Effector memory CD8-positive, alpha-beta T cell (primary cell): ENCODE data around the gene GATA5.

Experiments
- ATAC-seq: fragments of 150-1000 bp; cut with Tn5 transposase; replicated peaks from 2 replicates; pipeline ENCODE4 v1.10.0; 2021; ENCODE audit warnings: mild to moderate bottlenecking, moderate library complexity
- DNase-seq, 3 experiments: peaks; one replicate each; pipeline ENCODE4 v3.0.0; 2021
- H3K27ac Mint-ChIP-seq, 2 donors: one replicate each; pipeline ENCODE4 v1.8.0; 2022; ENCODE audit warnings: mild to moderate bottlenecking in 2 of 2, mixed read lengths in 2 of 2, moderate library complexity in 2 of 2
- H3K27me3 Mint-ChIP-seq, 2 donors: one replicate each; pipeline ENCODE4 v1.8.0; 2022; ENCODE audit warnings: mixed read lengths in 2 of 2
- H3K36me3 Mint-ChIP-seq: one replicate; pipeline ENCODE4 v1.8.0; 2022; ENCODE audit warnings: mild to moderate bottlenecking, moderate library complexity, mixed read lengths; ENCODE audit not compliant: insufficient read depth
- H3K4me1 Mint-ChIP-seq, 2 donors: one replicate each; pipeline ENCODE4 v1.8.0; 2022; ENCODE audit warnings: low read depth in 2 of 2, mixed read lengths in 2 of 2
- H3K4me3 Mint-ChIP-seq, 2 donors: one replicate each; pipeline ENCODE4 v1.8.0; 2022; ENCODE audit warnings: mild to moderate bottlenecking in 2 of 2, mixed read lengths in 2 of 2, moderate library complexity in 2 of 2
- H3K9me3 Mint-ChIP-seq, 2 donors: one replicate each; pipeline ENCODE4 v1.8.0; 2022; ENCODE audit warnings: mixed read lengths in 2 of 2

The GATA5 gene

GRCh38 chr20:62511915-62512610, 36.3 kb upstream of the GATA5 start:
- ATAC-seq (no peak), DNase-seq (no peak)
- Mint-ChIP-seq H3K36me3 (no peaks in the 10 kb centered on the region), H3K4me1 (peaks cover 0 to 2% of the 10 kb centered on the region in 2 donors), H3K27me3 (peaks cover 21 to 43% of the 10 kb centered on the region in 2 donors), H3K9me3 (no peaks in the 10 kb centered on the region), H3K27ac (peak overlapping the region in 1 of 2 donors; percentile 19), H3K4me3 (no peak overlapping the region)

- Mint-ChIP-seq H3K4me1 (peaks cover 0 to 2% of the 10 kb centered on the region in 2 donors), H3K27ac (peak overlapping the region in 1 of 2 donors; percentile 19), H3K9me3 (no peaks in the 10 kb centered on the region), H3K4me3 (no peak overlapping the region), H3K27me3 (peaks cover 14 to 37% of the 10 kb centered on the region in 2 donors), H3K36me3 (no peaks in the 10 kb centered on the region)
- DNase-seq (no peak), ATAC-seq (no peak)
These were observed 35.6 kb upstream of the GATA5 start for GRCh38 chr20:62511300-62511914.

GRCh38 chr20:62508641-62509051, 32.9 kb upstream of the GATA5 start:
- no peaks in the 10 kb centered on the region for H3K36me3 Mint-ChIP-seq
- DNase-seq = no peak
- peaks cover 0 to 2% of the 10 kb centered on the region in 2 donors for H3K9me3 Mint-ChIP-seq
- H3K4me3 Mint-ChIP-seq = no peak overlapping the region
- no peak overlapping the region for H3K27ac Mint-ChIP-seq
- peaks cover 0 to 2% of the 10 kb centered on the region in 2 donors for H3K4me1 Mint-ChIP-seq
- ATAC-seq = no peak
- H3K27me3 Mint-ChIP-seq = peaks cover 1 to 12% of the 10 kb centered on the region in 2 donors

- H3K4me1 Mint-ChIP-seq = no peaks in the 10 kb centered on the region
- H3K27ac Mint-ChIP-seq = no peak overlapping the region
- H3K27me3 Mint-ChIP-seq = peaks cover 0 to 7% of the 10 kb centered on the region in 2 donors
- H3K36me3 Mint-ChIP-seq = no peaks in the 10 kb centered on the region
- no peak for DNase-seq
- no peak for ATAC-seq
- H3K4me3 Mint-ChIP-seq = no peak overlapping the region
- H3K9me3 Mint-ChIP-seq = peaks cover 0 to 2% of the 10 kb centered on the region in 2 donors
These were observed 32.3 kb upstream of the GATA5 start for GRCh38 chr20:62507991-62508640.

- Mint-ChIP-seq H3K4me3 (no peak overlapping the region), H3K27ac (no peak overlapping the region), H3K27me3 (no peaks in the 10 kb centered on the region), H3K36me3 (no peaks in the 10 kb centered on the region), H3K9me3 (peaks cover 0 to 2% of the 10 kb centered on the region in 2 donors), H3K4me1 (peaks cover 0 to 3% of the 10 kb centered on the region in 2 donors)
- no peak for ATAC-seq
- DNase-seq = no peak
These were observed 31.5 kb upstream of the GATA5 start for GRCh38 chr20:62507323-62507722.

DNA sequence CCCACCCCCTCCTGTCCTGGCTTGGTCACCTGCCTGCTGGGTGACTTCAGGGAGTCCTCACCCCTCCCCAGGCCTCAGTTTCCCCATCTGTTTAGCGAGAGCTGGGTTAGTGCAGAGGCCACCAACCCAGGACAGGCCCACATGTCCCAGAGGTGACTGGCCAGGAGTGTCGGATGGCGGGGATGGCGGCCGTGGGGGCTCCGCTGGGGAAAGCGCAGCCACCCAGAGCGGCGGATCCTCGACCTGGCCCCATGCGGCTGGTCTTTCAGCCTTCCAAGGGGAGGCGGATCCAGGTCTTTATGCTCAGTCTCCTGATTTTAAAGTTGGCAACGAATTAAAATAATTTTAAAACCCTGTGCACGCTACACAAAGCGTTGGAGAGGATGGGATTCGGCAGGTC, 31.0 kb upstream of the GATA5 start:
- peaks cover 0 to 3% of the 10 kb centered on the region in 2 donors for H3K4me1 Mint-ChIP-seq
- no peak overlapping the region for H3K27ac Mint-ChIP-seq
- H3K9me3 Mint-ChIP-seq = peaks cover 0 to 2% of the 10 kb centered on the region in 2 donors
- H3K27me3 Mint-ChIP-seq = no peaks in the 10 kb centered on the region
- no peak overlapping the region for H3K4me3 Mint-ChIP-seq
- DNase-seq = no peak
- no peaks in the 10 kb centered on the region for H3K36me3 Mint-ChIP-seq
- no peak for ATAC-seq

DNA sequence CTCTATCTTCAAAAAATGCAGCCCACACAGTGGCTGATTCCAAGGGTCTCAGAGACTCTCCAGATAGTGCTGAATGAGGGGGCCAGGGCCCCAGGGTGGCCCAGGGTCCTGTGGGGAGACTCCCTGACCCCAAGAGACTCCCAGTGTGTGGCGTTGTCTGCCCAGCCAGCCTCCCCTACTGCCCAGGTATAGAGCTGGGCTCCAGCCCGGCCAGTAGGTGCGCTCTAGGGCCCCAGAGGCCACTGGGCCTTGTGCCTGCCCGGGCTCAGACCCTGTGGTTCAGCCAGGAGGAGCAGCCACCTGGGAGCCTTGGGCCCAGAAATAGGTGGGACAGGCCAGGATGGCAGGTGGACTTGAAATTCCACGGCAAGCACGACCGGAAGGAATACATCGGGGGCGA, 30.3 kb upstream of the GATA5 start:
- Mint-ChIP-seq H3K36me3 (no peaks in the 10 kb centered on the region), H3K4me3 (no peak overlapping the region), H3K27ac (no peak overlapping the region), H3K27me3 (no peaks in the 10 kb centered on the region), H3K4me1 (peaks cover 0 to 3% of the 10 kb centered on the region in 2 donors), H3K9me3 (peaks cover 0 to 2% of the 10 kb centered on the region in 2 donors)
- no peak for ATAC-seq
- no peak for DNase-seq

DNA sequence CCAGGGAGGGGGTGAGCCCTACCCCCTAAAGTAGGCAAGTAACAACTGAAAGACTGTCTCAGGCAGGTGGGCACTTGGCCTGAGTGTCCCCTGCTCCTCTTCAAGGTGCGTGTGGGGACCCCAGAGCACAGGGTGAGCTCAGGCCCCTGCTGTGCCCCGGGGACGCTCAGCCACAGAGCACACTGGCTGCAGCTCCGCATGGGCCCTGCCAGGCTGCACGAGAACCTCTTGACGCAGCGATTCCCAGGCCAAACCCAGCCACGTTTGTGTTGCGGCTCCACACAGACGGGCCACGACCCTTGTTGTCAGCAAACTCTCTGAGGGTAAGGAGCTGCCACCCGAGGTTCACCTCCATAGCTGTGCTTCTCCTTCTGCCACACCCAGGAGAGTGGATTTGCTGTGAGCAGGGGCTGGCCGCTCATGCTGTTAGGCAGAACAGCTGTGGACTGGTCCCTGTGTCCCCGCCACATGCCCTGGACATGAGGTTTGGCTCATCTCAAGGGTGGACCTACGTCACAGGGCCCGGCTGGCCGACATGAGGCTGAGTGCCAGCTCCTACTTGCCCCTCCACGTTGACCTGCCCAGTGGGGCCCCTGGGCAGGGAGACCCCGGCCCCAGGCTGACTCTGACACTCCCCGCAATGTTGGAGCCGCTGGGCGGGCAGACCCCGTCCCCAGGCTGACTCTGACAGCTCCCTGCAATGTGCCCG, 29.7 kb upstream of the GATA5 start:
- ATAC-seq (no peak), DNase-seq (no peak)
- peaks cover 0 to 2% of the 10 kb centered on the region in 2 donors for H3K9me3 Mint-ChIP-seq
- peaks cover 3 to 5% of the 10 kb centered on the region in 2 donors for H3K4me1 Mint-ChIP-seq
- H3K36me3 Mint-ChIP-seq = no peaks in the 10 kb centered on the region
- H3K4me3 Mint-ChIP-seq = no peak overlapping the region
- no peaks in the 10 kb centered on the region for H3K27me3 Mint-ChIP-seq
- H3K27ac Mint-ChIP-seq = no peak overlapping the region

DNA sequence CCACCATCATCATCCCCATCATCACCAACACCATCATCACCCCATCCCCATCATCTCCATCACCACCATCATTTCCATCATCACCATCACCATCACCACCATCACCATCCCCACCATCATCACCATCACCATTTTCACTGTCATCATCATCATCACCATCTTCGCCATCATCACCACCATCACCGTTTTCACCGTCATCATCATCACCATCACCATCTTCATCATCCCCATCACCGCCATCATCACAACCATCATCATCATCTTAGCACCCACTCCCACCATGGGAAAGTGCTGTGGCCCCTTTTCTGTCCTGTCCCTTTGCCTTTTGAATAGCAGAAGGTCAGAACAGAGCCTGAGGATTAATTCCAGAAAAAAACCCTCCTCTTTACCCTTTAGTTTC, 28.5 kb upstream of the GATA5 start:
- Mint-ChIP-seq H3K4me1 (peaks cover 6 to 8% of the 10 kb centered on the region in 2 donors), H3K27ac (no peak overlapping the region), H3K4me3 (no peak overlapping the region), H3K27me3 (no peaks in the 10 kb centered on the region), H3K36me3 (no peaks in the 10 kb centered on the region), H3K9me3 (peaks cover 0 to 2% of the 10 kb centered on the region in 2 donors)
- DNase-seq = no peak
- no peak for ATAC-seq

DNA sequence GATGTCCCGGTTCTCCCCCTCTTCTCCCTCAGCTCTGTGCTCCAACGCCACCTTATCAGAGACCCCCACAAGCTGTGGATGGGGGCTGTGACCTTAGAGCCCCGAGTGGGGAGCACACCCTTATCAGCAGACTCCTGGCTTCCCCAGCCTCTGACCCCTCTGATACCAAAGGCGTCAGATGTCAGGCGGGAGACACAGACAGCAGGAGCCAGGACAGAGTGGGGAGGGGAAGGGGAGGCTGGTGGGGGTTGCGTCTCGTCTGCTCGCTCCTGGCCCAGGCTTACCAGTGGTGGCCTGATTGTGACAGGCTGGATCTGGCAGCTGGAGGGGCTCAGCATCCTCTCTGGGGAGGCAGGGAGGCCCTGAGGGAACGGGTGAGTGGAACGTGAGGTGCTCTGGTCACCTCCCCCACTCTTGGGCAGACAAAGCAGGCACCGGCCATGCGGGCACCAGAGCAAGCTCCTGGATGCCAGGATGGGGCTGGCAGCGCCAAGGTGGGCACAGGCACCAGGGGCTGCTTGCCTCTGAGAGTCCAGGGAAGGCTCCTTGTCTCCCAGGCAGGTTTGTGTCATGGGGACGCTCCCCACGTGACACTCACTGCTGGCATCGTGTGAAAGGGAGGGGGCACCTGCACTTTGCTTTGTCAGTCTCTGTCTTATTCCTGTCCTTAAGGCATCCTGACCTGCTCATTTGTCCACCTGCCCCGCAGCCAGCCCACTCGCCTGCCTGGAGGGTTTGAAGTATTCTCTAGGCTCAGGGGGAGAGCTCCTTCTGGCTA, 27.8 kb upstream of the GATA5 start:
- ATAC-seq (no peak), DNase-seq (no peak)
- Mint-ChIP-seq H3K27me3 (no peaks in the 10 kb centered on the region), H3K4me1 (peaks cover 6 to 8% of the 10 kb centered on the region in 2 donors), H3K9me3 (peaks cover 0 to 2% of the 10 kb centered on the region in 2 donors), H3K36me3 (no peaks in the 10 kb centered on the region), H3K27ac (no peak overlapping the region), H3K4me3 (no peak overlapping the region)

- DNase-seq = no peak
- H3K4me3 Mint-ChIP-seq = no peak overlapping the region
- no peak overlapping the region for H3K27ac Mint-ChIP-seq
- no peaks in the 10 kb centered on the region for H3K27me3 Mint-ChIP-seq
- H3K36me3 Mint-ChIP-seq = no peaks in the 10 kb centered on the region
- no peak for ATAC-seq
- H3K4me1 Mint-ChIP-seq = peaks cover 6 to 8% of the 10 kb centered on the region in 2 donors
- peaks cover 0 to 2% of the 10 kb centered on the region in 2 donors for H3K9me3 Mint-ChIP-seq
These were observed 26.8 kb upstream of the GATA5 start for GRCh38 chr20:62502496-62503095.

GRCh38 chr20:62501801-62502495, 26.2 kb upstream of the GATA5 start:
- H3K9me3 Mint-ChIP-seq = peaks cover 0 to 2% of the 10 kb centered on the region in 2 donors
- H3K27ac Mint-ChIP-seq = peak overlapping the region in 1 of 2 donors; percentile 30
- H3K4me1 Mint-ChIP-seq = peaks cover 6 to 8% of the 10 kb centered on the region in 2 donors
- DNase-seq = peak in 2 of 3 experiments; percentile 15 to 20
- H3K4me3 Mint-ChIP-seq = no peak overlapping the region
- H3K27me3 Mint-ChIP-seq = peaks cover 0 to 3% of the 10 kb centered on the region in 2 donors
- peak; percentile 86 for ATAC-seq
- H3K36me3 Mint-ChIP-seq = no peaks in the 10 kb centered on the region
